HCT116 (cell line): ENCODE data around the gene VTI1B. TPM values are rescaled to one million over a fixed set of nuclear protein-coding genes. Genes with fewer than 3 reads are reported as not detected.

Experiments used
- ATAC-seq: fragments of 200-7000 bp; cut with Tn5 transposase; 2 replicates; pipeline ENCODE4 v1.9.1; 2020; ENCODE audit warnings: mild to moderate bottlenecking, moderate library complexity
- BruUV-seq: library from RNA; stranded (reverse); fragments of 400-500 nt; replicated peaks from 2 replicates; lab custom pipeline; 2021; lab: Mats Ljungman, UMichigan
- CTCF ChIA-PET: fragments of 300-600 bp; sonication (Branson Sonifier 250); formaldehyde crosslinking; loops from one replicate; lab custom pipeline; 2021; ENCODE audit warnings: antibody characterized with exemption; lab: Charles Lee
- POLR2A ChIA-PET: fragments of 300-600, 350-600 bp; sonication (Branson Sonifier 250); formaldehyde crosslinking; loops from one replicate; lab custom pipeline; 2021; ENCODE audit warnings: antibody characterized with exemption; lab: Charles Lee
- RAD21 ChIA-PET, 2 experiments: fragments of 300-600 bp; sonication (Branson Sonifier 250); formaldehyde crosslinking; loops; one replicate each; lab custom pipeline; 2023; ENCODE audit warnings: low total read pairs in 2 of 2; ENCODE audit not compliant: uncharacterized antibody in 2 of 2, unreplicated experiment in 2 of 2, low non-redundant PET in 1 of 2; lab: Charles Lee
- DNase-seq: peaks from one replicate; pipeline ENCODE4 v3.0.0-alpha.2; 2010; ENCODE audit warnings: low read depth, low spot score
- H2AFZ ChIP-seq: fragments of 200-600 bp; shearing (Covaris generic), sonication (generic); 2 replicates; pipeline ENCODE4 v1.6.1; 2017; ENCODE audit warnings: low read depth, mixed run types, mixed read lengths, antibody characterized with exemption, low read length; ENCODE audit not compliant: poor library complexity, severe bottlenecking
- H3K27ac ChIP-seq: 2 replicates; pipeline ENCODE4 v1.5.1; 2012; ENCODE audit warnings: low read depth, low read length
- H3K27me3 ChIP-seq: fragments of 200-600 bp; sonication (generic); 2 replicates; pipeline ENCODE4 v1.6.1; 2016; ENCODE audit warnings: mixed run types, low read length, mixed read lengths; ENCODE audit not compliant: insufficient read depth
- H3K36me3 ChIP-seq, 2 experiments: fragments of 200-500 bp in 1 of 2; fragments of 200-600 bp in 1 of 2; sonication (Bioruptor generic) in 1 of 2; sonication (generic) in 1 of 2; 2 replicates each; pipeline versions ENCODE4 v1.5.1 to v1.6.1; 2014 to 2016; ENCODE audit warnings: low read length in 2 of 2, inconsistent platforms in 1 of 2, mixed read lengths in 1 of 2, mixed run types in 1 of 2; ENCODE audit not compliant: insufficient read depth in 2 of 2, control insufficient read depth in 1 of 2
- H3K4me1 ChIP-seq, 2 experiments: fragments of 200-600 bp in 1 of 2; sonication (generic) in 1 of 2; 2 replicates each; pipeline versions ENCODE4 v1.5.1 to v1.6.1; 2012 to 2017; ENCODE audit warnings: low read length in 2 of 2, inconsistent platforms in 1 of 2, mild to moderate bottlenecking in 1 of 2, mixed read lengths in 1 of 2, mixed run types in 1 of 2, moderate library complexity in 1 of 2; ENCODE audit not compliant: insufficient read depth in 2 of 2, control insufficient read depth in 1 of 2
- H3K4me2 ChIP-seq: fragments of 200-600 bp; sonication (generic); 2 replicates; pipeline ENCODE4 v1.6.1; 2017; ENCODE audit warnings: mixed run types, low read length, mixed read lengths
- H3K4me3 ChIP-seq, 2 experiments: fragments of 200-600 bp in 1 of 2; sonication (generic) in 1 of 2; replicated peaks in 1 of 2; 2 replicates each; pipeline ENCODE4 v1.5.1; 2011 to 2016; ENCODE audit warnings: low read length in 2 of 2, control low read depth in 1 of 2, low read depth in 1 of 2, mild to moderate bottlenecking in 1 of 2, mixed read lengths in 1 of 2, mixed run types in 1 of 2
- H3K79me2 ChIP-seq: fragments of 200-600 bp; sonication (generic); 2 replicates; pipeline ENCODE4 v1.6.1; 2017; ENCODE audit warnings: mild to moderate bottlenecking, mixed run types, low read length, moderate library complexity, mixed read lengths; ENCODE audit not compliant: insufficient read depth
- H3K9ac ChIP-seq: fragments of 200-600 bp; sonication (generic); 2 replicates; pipeline ENCODE4 v1.6.1; 2016; ENCODE audit warnings: low read length, mixed read lengths
- H3K9me2 ChIP-seq: fragments of 200-600 bp; sonication (generic), shearing (Covaris generic); 2 replicates; pipeline ENCODE4 v1.6.1; 2017; ENCODE audit warnings: mixed run types, mild to moderate bottlenecking, moderate library complexity; ENCODE audit not compliant: insufficient read depth
- H3K9me3 ChIP-seq, 2 experiments: fragments of 200-500 bp in 1 of 2; fragments of 200-600 bp in 1 of 2; sonication (Bioruptor generic) in 1 of 2; sonication (generic) in 1 of 2; 2 replicates each; pipeline ENCODE4 v1.6.1; 2014 to 2017; ENCODE audit warnings: low read length in 2 of 2, mixed read lengths in 2 of 2, inconsistent platforms in 1 of 2, low read depth in 1 of 2, mild to moderate bottlenecking in 1 of 2, mixed run types in 1 of 2, moderate library complexity in 1 of 2; ENCODE audit not compliant: control insufficient read depth in 1 of 2, insufficient read depth in 1 of 2
- H4K20me1 ChIP-seq: fragments of 200-600 bp; sonication (generic), shearing (Covaris generic); 2 replicates; pipeline ENCODE4 v1.6.1; 2017; ENCODE audit warnings: mixed run types, mild to moderate bottlenecking, moderate library complexity; ENCODE audit not compliant: insufficient read depth
- CBX3 ChIP-seq: IDR thresholded peaks from 2 replicates; pipeline ENCODE4 v1.6.1; 2012; ENCODE audit warnings: low read depth
- CEBPB ChIP-seq: IDR thresholded peaks from 2 replicates; pipeline ENCODE4 v1.6.1; 2012; ENCODE audit warnings: low read depth
- EGR1 ChIP-seq: IDR thresholded peaks from 2 replicates; pipeline ENCODE4 v1.6.1; 2012; ENCODE audit warnings: low read depth
- ELF1 ChIP-seq: IDR thresholded peaks from 2 replicates; pipeline ENCODE4 v1.6.1; 2012; ENCODE audit warnings: low read depth, borderline replicate concordance
- EZH2 ChIP-seq: fragments of 200-600 bp; sonication (generic); IDR thresholded peaks from 2 replicates; pipeline ENCODE4 v1.6.1; 2017; ENCODE audit warnings: antibody characterized with exemption, mixed run types
- EZH2phosphoT487 ChIP-seq: fragments of 200-600 bp; IDR thresholded peaks from 2 replicates; pipeline ENCODE4 v1.6.1; 2018; ENCODE audit warnings: antibody characterized with exemption, borderline replicate concordance
- JUND ChIP-seq: IDR thresholded peaks from 2 replicates; pipeline ENCODE4 v1.6.1; 2012
- POLR2AphosphoS5 ChIP-seq: IDR thresholded peaks from 2 replicates; pipeline ENCODE4 v1.6.1; 2011; ENCODE audit warnings: mild to moderate bottlenecking, low read depth, low read length, moderate library complexity
- SIN3A ChIP-seq: IDR thresholded peaks from 2 replicates; pipeline ENCODE4 v1.6.1; 2012; ENCODE audit warnings: low read depth
- SP1 ChIP-seq: IDR thresholded peaks from 2 replicates; pipeline ENCODE4 v1.6.1; 2012; ENCODE audit warnings: low read depth
- SRF ChIP-seq: IDR thresholded peaks from 2 replicates; pipeline ENCODE4 v1.6.1; 2012; ENCODE audit warnings: low read depth
- YY1 ChIP-seq: IDR thresholded peaks from 2 replicates; pipeline ENCODE4 v1.6.1; 2011; ENCODE audit warnings: low read length, low read depth, moderate library complexity, mild to moderate bottlenecking; ENCODE audit not compliant: insufficient replicate concordance; ENCODE audit errors: extremely low read depth
- ZFX ChIP-seq: fragments of 450-650 bp; IDR thresholded peaks from 2 replicates; pipeline ENCODE4 v1.6.1; 2017
- ZNF274 ChIP-seq: fragments of 200-500 bp; sonication (Bioruptor generic); IDR thresholded peaks from 2 replicates; pipeline ENCODE4 v1.6.1; 2014; ENCODE audit warnings: mild to moderate bottlenecking, low read depth, low read length, inconsistent platforms
- intact Hi-C: fragments of 100-400 bp; cut with micrococcal nuclease; formaldehyde crosslinking; loops from 2 replicates; pipeline ENCODE4 v1.10.0; 2022
- total RNA-seq: library from RNA; stranded (reverse); gene quantifications from one replicate; pipeline ENCODE4 v1.2.1, GENCODE V29; 2021; ENCODE audit not compliant: unreplicated experiment
- TF ChIP-seq, protein P1 (sequence below): IDR thresholded peaks from 2 replicates; pipeline ENCODE4 v1.6.1; 2011; ENCODE audit warnings: mild to moderate bottlenecking, low read length, moderate library complexity; ENCODE audit not compliant: insufficient replicate concordance; ENCODE audit errors: extremely low read depth
- TF ChIP-seq, protein P2 (sequence below): IDR thresholded peaks from 2 replicates; pipeline ENCODE4 v1.6.1; 2012
- TF ChIP-seq, protein P3 (sequence below), 3 experiments: fragments of 200-600 bp in 1 of 3; sonication (generic) in 1 of 3; IDR thresholded peaks in 2 of 3; conservative IDR thresholded peaks in 1 of 3; 2 replicates each; pipeline ENCODE4 v1.5.1; 2012 to 2017; ENCODE audit warnings: low read depth in 2 of 3, low read length in 2 of 3, antibody characterized with exemption in 1 of 3, borderline replicate concordance in 1 of 3, control low read depth in 1 of 3, mild to moderate bottlenecking in 1 of 3, mixed read lengths in 1 of 3, mixed run types in 1 of 3, moderate library complexity in 1 of 3; ENCODE audit not compliant: insufficient read depth in 1 of 3

Gene VTI1B
- total RNA-seq, 1 experiment from 2014 or later = 86.3 TPM

DNA sequence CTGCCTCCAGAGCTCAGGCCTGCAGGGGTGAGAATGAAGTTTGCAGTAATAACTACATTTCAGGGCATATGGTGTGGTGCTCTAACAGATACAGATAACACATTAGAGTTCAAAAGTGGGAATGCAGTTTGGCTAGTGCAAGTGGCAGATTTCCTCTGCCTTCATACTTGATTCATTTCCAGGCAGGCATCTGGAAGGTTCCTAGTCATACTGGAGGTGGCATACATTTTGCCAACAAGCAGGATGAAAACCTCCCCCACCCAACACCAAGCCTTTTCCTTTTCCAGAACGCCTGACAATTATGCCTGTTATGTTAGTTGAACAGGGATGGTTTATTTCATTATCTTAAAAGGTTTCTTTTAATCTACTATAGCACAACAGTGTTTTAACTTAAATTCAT lies 24.3 kb downstream of the VTI1B start (continued):
- TF ChIP-seq EGR1 (no peak), ZFX (no peak), CEBPB (no peak), JUND (no peak), EZH2phosphoT487 (no peak)
- TF ChIP-seq, protein P1, sequence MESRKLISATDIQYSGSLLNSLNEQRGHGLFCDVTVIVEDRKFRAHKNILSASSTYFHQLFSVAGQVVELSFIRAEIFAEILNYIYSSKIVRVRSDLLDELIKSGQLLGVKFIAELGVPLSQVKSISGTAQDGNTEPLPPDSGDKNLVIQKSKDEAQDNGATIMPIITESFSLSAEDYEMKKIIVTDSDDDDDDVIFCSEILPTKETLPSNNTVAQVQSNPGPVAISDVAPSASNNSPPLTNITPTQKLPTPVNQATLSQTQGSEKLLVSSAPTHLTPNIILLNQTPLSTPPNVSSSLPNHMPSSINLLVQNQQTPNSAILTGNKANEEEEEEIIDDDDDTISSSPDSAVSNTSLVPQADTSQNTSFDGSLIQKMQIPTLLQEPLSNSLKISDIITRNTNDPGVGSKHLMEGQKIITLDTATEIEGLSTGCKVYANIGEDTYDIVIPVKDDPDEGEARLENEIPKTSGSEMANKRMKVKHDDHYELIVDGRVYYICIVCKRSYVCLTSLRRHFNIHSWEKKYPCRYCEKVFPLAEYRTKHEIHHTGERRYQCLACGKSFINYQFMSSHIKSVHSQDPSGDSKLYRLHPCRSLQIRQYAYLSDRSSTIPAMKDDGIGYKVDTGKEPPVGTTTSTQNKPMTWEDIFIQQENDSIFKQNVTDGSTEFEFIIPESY = no peak
- TF ChIP-seq, protein P2, sequence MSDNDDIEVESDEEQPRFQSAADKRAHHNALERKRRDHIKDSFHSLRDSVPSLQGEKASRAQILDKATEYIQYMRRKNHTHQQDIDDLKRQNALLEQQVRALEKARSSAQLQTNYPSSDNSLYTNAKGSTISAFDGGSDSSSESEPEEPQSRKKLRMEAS = no peak

DNA sequence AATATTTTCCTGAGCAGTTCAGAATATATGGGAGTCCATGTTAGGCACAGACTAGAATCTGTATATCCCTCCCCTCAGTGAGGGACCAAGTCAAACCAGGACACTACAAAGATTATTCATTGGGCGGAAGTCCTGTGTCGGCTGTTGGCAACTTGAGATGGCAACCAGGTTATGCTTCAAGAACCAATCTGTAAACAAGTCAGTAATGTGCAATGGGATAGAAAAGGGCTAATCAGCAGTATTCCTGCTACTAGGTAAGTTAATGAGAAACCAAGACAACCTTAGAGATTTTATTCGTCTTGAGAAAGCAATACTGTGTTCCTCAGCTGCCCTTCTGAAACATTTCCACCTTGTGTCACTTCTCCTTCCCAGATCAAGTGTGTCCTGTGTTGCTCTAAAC lies 28.3 kb downstream of the VTI1B start:
- Histone ChIP-seq H3K27ac (no peak overlapping the region), H4K20me1 (no peaks in the 10 kb centered on the region), H3K4me1 (peaks cover 2 to 15% of the 10 kb centered on the region in 2 experiments), H2AFZ (no peak overlapping the region), H3K9me2 (no peaks in the 10 kb centered on the region), H3K4me3 (no peak overlapping the region), H3K79me2 (no peaks in the 10 kb centered on the region), H3K27me3 (no peaks in the 10 kb centered on the region), H3K36me3 (peaks cover 11 to 18% of the 10 kb centered on the region in 2 experiments; a peak in 3 of 4 replicates), H3K9ac (no peak overlapping the region), H3K4me2 (no peak overlapping the region), H3K9me3 (no peaks in the 10 kb centered on the region)
- intact Hi-C loops = no loop called here
- ATAC-seq (no peak), DNase-seq (no peak)
- no TSS peak for BruUV-seq
- POLR2A ChIA-PET = no interaction called here
- RAD21 ChIA-PET = no interaction called here
- CTCF ChIA-PET = no interaction called here
- TF ChIP-seq JUND (no peak), EGR1 (no peak), EZH2 (no peak), SP1 (no peak), SIN3A (no peak), CBX3 (no peak), ZFX (no peak), YY1 (no peak), CEBPB (no peak), ELF1 (no peak), POLR2AphosphoS5 (no peak), SRF (no peak), ZNF274 (no peak), EZH2phosphoT487 (no peak)
- TF ChIP-seq, protein P3, sequence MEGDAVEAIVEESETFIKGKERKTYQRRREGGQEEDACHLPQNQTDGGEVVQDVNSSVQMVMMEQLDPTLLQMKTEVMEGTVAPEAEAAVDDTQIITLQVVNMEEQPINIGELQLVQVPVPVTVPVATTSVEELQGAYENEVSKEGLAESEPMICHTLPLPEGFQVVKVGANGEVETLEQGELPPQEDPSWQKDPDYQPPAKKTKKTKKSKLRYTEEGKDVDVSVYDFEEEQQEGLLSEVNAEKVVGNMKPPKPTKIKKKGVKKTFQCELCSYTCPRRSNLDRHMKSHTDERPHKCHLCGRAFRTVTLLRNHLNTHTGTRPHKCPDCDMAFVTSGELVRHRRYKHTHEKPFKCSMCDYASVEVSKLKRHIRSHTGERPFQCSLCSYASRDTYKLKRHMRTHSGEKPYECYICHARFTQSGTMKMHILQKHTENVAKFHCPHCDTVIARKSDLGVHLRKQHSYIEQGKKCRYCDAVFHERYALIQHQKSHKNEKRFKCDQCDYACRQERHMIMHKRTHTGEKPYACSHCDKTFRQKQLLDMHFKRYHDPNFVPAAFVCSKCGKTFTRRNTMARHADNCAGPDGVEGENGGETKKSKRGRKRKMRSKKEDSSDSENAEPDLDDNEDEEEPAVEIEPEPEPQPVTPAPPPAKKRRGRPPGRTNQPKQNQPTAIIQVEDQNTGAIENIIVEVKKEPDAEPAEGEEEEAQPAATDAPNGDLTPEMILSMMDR (IDR thresholded peaks at IDR 0.05 in 2 of 3, conservative IDR thresholded peaks at IDR 0.05 in 1 of 3; ENCODE audit: borderline replicate concordance in 1 of 3, insufficient read depth in 1 of 3, low read depth in 2 of 3, low read length in 2 of 3) = no peak
- TF ChIP-seq, protein P1 = no peak
